GM19324 (cell line): Measurements from ENCODE around the gene TAF5L.
"Not testable (repeated sequence)": the region's sequence is repeated elsewhere in the genome, so short reads cannot be mapped to it uniquely, and the experiment has no call there.

ENCODE experiments used
- ATAC-seq: cut with Tn5 transposase; IDR thresholded peaks from one replicate; pipeline ENCODE4 v1.9.1; 2021; ENCODE audit warnings: mild to moderate bottlenecking, moderate library complexity; ENCODE audit not compliant: unreplicated experiment, low FRiP score

The TAF5L gene

DNA sequence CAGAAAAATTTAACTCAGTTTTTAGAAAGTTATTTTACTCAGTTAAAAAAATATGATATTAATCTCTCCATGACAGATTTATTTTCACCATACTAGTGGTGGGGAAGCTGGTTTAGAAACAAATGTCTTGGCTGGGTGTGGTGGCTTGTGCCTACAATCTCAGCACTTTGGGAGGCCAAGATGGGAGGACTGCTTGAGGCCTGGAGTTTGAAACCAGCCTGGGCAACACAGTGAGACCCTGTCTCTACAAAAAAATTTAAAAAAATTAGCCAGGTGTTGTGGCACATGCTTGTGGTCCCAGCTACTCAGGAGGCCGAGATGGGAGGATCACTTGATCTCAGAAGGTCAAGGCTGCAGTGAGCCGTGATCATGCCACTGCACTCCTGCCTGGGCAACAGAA lies 17.3 kb downstream of the TAF5L start:
- ATAC-seq, result no peak

DNA sequence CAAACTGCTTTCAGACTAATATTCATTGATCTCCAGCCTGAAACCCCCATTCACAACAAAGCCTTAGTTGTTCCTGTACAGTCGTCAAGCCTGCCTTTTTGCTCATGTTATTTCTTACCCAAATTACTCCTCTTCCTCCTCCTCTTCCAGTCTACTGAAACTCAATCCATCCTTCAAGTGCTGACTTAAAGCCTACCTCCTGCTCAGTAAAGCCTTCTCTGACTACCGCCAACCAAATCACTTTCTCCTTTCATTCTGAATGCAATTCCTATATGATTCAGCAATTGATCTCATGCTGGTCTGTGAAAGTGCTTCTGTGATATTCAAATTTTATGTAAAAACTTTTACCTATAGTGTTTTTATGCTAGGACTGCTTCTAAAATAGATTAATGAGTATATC lies 18.6 kb downstream of the TAF5L start:
- ATAC-seq, result no peak

DNA sequence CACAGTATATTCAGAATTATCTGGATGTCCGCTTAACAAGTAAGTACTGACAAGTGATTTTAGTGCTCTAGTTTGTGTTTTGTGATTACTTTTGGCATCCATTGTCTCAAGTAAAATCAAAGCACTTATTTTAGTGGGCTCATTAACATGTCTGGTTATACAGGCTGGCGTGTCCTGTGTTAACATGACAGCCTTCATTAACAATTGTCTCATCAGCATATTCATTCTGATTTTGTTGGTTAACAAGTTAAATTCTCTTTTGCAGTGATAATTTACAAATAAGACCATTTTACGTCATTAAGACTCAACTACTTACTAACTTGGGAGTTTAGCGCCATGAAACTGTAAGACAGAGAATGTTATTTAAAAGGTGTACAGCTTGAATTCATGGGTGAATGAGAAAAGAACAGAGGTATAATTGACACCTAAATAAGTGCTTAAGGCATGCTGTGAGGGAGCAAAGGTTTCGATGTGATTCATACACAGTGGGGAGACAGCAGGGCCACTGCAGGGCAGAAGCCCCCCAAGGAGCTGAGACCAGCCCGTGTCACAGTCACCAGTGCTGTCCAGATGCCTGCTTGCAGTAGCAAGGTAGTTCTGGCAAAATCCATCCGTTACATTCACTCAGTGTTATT lies 22.4 kb downstream of the TAF5L start:
- no peak for ATAC-seq

DNA sequence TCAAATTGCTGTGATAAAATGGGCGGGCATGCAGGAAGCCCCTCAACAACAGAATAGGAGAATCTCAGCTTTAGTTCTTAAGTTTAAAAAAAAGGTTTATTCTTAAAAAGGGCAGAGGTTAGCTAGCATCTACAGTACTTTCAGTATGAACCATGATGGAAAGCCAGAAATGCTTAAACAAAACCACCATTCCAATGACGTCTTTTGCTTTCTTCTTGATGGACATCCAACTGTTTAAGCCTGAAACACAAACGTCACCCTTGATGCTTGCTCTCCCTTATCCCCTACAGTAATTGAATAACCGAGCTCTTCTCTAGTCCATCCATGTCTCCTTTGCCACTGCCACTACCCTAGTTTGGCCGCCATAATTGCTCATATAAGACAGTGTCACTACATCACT lies 25.7 kb downstream of the TAF5L start:
- ATAC-seq, result no peak

DNA sequence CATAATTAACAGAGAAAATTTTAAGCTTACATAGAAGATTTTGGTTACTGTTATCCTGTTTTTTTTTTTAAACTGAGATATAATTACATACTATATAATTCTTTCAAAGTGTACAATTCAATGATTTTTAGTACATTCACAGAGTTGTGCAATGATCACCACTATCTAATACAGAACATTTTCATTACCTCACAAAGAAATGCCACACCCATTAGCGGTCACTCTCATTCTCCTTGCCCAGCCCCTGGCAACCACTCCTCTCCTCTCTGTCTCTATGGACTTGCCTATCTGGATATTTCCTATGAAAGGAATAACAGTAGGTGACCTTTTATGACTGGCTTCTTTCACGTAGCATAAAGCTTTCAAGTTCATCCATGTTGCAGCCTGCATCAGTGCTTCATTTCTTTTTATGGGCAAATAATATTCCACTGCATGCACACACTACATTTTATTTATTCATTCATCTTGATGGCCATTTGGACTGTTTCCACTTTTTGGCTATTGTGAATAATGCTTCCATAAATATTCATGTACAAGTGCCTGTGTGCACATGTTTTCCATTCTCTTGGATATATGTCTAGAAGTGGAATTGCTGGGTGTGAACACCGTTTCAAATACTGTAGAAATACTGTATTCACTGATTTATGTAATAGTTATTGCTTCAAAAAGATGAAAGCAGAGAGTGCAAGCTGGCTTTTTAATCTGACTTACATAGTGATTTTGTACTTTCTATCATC lies 26.5 kb downstream of the TAF5L start:
- ATAC-seq, result no peak

DNA sequence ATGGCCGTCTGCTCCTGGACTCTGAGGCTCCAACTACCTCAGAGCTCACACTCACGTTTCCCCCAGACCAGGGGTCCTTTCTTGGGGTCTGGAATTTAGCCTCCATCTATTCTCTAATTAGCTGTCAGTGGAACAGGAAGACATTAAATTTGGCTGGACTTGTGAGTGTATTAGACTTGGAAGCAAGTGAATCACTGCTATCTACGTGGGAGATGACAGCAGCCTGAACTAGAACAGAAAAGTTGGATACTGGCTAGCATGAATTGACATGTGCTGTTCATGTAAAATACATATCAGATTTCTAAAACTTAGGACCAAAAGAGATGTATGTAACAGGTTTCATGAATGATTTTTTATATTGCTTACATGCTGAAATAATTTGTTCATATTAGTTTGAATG lies 28.0 kb downstream of the TAF5L start:
- no peak for ATAC-seq

DNA sequence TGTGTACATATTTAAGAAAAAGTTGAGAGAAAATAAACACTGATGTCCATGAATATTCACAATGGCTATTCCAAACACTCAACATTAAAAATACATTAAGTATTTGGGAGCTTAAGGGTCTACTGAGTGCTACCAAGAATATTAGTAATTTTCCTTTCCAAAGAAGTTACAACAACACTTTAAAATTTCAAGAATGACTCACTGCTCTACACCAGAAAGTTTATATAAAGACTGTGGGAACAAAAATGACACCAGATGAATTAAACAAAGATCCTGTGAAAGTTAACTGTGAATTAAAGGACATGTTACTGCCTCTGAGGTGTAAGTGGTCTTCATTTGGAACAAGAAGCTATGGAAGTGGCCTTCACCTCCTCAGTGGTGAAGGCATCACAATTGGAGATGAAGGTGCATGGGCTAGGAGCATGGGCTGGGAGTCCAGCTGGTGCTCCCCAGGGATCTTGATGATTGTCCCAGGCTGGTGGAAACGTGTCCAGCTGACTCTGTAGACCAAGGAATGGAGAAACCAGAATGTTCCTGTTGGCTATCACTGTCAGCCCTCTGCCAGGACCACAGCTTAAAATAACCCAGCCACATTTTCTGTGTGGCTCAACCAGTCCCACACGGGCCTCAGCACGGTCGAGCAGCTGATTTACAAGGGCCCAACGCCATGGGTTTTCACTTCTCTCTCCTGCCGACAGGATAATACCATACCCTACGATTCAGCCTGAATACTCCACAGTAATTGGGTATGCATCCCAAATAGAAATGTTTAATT lies 28.8 kb downstream of the TAF5L start:
- no peak for ATAC-seq

DNA sequence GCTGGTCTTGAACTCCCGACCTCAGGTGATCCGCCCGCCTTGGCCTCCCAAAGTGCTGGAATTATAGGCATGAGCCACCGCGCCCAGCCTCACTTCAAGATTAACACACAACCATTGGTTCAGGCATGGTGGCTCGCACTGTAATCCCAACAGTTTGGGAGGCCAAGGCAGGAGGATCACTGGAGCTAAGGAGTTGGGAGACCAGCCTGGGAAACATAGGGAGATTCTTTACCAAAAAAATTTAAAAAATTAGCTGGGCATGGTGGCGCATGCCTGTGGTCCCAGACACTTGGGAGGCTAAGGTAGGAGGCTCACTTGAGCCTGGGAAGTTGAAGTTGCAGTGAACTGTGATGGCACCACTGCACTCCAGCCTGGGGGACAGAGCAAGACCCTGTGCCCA lies 30.0 kb downstream of the TAF5L start:
- not testable (repeated sequence) for ATAC-seq

DNA sequence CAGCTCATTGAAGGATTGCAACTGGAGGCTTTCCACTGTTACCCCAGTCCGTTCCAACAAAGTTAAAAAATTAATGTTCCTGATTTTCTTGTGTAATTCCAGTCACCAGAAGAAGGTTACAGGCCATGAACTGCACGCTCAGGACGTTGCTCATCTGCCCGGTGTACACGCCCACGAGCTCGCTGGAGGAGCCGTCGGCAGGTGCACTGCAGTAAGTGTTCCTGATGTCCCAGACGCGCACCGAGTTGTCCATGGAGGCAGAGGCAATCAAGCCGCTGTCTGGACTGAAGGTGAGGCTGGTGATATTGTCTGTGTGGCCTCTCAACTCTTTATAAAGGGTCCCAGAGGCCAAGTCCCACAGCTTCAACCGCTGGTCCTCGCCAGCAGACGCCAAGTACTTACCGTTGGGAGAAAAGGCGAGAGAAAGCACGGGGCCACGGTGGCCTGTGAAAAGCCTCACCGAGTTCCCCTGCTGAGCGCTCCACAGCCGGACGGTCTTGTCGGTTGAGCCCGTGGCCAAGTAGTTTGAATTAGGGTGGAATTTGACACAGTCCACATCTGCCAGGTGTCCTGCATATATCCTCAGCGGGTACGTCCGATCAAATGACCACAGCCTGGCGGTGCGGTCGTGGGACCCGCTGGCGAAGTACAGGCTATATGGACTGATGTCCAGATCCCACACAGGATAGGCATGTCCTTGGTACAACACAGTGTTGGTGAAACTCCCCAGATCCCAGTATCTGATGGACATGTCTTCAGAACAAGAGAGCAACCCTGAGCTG lies 31.5 kb downstream of the TAF5L start:
- ATAC-seq, result no peak

DNA sequence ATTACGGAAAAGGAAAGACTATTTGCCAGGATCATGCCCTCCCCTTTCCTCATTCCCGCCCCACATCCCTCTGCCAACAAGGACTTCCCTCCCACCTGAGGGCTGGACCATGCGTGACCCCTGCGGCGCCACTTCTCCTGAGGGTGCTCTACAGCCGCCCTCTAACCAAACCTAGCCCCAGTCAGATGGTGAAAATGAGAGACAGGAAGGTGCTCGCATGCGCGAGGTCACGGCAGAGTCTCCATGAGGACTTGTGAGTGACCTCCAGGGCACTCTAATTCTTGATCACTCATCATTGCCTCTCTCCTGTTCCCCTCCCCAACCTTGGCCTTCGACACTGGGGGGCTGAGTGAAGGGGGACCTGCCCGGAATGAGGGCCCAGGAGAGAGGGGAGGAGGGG lies 32.1 kb downstream of the TAF5L start:
- no peak for ATAC-seq

DNA sequence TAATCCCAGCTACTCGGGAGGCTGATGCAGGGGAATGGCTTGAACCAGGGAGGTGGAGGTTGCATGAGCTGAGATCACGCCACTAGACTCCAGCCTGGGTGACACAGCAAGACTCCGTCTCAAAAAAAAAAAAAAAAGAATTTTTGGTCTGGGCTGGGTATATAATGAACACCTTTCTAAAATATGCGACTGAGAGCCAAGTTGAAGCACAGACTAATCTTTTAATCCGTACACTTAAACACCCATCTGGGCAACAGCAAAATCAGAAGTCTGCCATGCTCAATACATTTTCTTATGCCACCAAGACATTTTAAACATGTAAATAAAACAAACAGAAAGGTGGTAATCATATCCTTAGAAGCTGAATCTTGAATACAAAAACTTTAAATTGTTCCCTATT lies 35.8 kb downstream of the TAF5L start:
- ATAC-seq, result no peak

DNA sequence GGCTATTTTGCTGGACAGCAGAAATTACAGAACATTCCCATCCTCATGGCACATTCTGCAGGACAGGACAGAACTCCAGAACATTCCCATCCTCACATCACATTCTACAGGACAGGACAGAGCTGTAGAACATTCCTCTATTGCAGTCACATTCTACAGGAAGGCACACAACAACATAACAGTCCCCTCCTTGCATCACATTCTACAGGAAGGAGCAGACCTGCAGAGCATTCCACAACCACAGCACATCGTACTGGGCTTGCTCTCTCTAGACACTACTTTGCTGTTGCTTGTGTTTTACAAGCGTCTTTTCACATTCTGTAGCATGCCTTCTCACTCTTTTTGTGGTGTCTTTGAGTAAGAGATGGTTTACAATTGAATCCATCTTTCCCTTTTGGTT lies 40.6 kb downstream of the TAF5L start:
- no peak for ATAC-seq

DNA sequence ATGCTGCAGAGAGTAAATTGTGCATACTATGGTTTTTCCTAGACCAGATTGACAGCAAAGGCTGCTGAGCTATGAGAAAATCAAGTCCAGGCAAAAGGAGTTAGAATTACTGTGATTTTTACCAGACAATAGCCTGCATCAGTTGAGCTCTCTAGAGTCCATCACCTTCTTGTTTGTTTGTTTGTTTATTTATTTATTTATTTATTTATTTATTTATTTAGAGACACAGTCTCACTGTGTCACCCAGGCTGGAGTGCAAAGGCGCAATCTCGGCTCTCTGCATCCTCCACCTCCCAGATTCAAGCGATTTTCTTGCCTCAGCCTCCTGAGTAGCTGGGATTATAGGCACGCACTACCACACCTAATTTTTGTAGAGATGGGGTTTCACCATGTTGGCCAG lies 43.2 kb downstream of the TAF5L start:
- ATAC-seq, result no peak

DNA sequence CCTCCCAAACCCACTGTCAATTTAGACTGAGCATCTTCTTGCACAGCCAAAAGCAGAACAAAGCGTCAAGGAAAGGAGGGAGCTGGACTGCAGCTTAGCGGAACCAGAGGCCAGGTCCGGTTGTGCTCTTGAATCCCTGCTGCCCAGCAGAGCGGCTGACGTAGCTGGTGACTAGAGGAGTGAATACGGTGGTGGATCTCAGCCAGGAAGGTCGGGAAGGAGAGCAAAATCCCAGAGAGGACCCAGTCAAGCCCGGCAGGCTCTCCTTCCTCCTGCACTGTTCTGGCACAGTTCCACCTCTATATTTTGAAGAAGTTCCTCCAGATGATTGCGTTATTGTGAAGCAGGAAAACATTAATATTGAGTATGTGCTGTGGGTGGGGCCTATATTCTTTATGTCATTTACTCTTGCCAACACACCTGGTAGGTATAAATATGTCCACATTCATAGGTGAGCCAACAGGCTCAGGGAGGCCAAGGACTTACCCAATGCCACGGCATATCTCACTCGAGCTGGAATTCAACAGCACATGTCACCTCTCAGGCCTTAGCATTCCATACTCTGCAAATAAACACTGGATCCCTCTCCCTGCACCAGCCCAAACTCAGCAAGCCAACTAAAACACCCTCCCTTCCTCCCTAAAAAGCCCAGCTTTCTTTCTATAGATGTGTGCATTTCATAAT lies 43.8 kb downstream of the TAF5L start:
- ATAC-seq, result no peak

DNA sequence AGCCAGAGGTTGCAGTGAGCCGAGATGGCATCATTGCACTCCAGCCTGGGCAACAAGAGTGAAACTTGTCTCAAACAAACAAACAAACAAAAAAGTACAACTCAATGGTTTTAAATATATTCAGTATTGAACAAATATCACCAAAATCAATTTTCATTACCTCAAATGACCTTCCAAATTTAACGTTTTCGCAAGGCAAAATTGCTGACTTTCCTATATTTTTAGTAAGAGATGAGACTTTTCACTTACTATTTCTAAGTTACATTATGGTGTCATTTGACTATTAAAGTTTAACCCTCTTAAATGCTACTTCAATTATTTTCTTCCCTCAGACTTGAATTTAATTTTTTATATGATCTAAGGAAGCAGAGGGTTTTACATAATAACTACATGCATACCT lies 44.4 kb downstream of the TAF5L start:
- no peak for ATAC-seq

DNA sequence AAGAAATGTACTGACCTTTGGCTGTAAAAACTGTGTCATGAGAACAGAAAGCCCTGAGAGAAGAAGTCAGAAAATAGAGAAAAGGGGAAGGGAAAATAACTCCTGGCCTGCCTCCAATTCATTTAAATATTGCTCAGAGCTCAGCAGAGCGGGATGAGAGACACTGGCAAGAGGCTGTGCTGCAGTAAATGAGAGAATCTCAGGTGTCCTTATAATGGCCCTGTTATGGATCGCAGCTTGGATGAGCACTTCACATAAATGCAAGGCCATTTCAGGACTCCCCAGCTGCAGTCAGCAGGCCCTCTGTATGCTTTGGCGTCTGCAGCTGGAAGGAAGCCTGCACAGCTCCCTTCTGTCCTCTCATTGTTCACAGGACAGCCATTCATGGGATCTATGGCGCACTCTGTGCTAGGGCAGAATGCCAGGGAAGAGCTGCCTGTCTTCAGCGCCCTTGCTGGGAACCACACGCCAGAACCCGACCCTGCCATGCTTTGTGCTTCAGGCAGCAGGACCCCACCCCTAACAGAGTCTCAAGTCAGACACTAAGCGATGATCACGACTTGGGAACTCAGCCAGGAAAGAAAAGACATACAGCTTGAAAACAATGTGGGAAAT lies 46.8 kb downstream of the TAF5L start:
- ATAC-seq, result peak; percentile 84

DNA sequence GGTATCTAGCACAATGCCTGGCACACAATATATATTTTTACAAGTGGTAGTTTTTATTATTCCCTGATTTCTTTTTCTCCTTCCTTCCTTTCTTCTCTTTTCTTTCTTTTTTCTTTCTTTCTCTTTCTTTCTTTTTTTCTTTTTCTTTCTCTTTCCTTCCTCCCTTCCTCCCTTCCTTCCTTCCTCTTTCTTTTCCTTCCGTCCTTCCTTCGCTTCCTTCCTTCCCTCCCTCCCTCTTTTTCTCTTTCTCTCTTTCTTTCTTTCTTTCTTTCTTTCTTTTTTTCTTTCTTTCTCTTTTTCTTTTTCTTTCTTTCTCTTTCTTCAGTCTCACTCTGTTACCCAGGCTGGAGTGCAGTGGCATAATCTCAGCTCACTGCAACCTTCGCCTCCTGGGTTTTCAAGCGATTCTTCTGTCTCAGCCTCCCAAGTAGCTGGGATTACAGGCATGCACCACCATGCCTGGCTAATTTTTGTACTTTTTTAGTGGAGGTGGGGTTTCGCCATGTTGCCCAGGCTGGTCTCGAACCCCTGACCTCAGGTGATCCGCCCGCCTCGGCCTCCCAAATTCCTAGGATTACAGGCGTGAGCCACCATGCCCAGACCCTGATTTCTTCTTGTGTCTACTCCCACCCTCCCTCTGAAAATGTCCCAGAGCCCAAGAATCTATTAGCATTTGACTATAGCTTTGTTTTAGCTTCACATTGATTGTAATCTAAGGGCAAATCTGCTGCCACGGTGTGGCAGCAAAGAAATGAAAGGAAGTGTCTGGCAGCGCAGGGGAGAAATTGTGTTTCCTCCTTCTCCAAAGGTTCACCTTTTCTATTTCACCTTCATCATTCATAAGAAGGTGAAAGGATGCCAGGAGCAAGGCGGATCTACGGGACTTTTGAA lies 47.5 kb downstream of the TAF5L start:
- ATAC-seq, result peak; percentile 45

DNA sequence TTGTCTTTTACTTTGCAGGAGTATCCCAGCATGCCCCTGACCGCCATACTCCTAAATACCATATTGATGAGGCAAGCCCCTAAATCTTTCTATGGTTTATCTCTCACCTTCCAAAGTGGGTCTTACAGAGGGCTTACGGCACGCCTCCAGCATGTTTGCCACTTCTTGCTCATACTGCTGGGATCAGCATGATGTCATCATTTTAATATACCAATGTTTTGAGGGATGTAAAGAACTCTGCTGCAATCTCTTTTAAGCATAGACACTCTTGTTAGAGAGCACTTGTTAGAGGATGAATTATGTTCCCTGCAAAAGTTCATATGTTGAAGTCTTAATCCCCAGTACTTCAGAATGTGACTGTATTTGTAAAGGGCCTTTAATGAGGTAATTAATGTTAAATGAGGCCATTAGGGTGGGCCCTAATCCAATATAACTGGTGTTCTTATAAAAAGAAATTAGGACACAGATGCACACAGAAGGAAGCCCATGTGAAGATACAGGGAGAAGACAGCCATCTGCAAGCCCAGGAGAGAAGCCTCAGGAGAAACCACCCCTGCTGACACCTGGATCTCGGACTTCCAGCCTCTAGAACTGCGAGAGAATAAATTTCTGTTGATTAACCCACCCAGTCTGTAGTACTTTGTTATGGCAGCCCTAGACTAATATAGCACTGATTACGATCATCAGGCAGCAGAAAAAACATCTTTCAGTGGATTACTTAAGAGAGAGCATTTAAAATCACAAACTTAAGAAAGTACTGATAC lies 51.1 kb downstream of the TAF5L start:
- ATAC-seq, result no peak
